Neural cell (in vitro differentiated cells): ENCODE results near the gene TTC31. TPM values are rescaled to one million over a fixed set of nuclear protein-coding genes. Genes with fewer than 3 reads are reported as not detected.
A peak's percentile ranks its signal among the peaks of the same experiment; 100 is the strongest.

ENCODE experiments used
- H2AFZ ChIP-seq: fragments of 200-600, 300-800 bp; sonication (generic), shearing (Covaris generic); 2 replicates; pipeline ENCODE4 v1.6.0; 2014; ENCODE audit warnings: low read depth, mild to moderate bottlenecking, antibody characterized with exemption, low read length, moderate library complexity
- H3F3A ChIP-seq: fragments of 200-600 bp; shearing (Covaris generic); 2 replicates; pipeline ENCODE4 v1.6.1; 2016; ENCODE audit warnings: mild to moderate bottlenecking, moderate library complexity, mixed read lengths, antibody characterized with exemption, low read length; ENCODE audit not compliant: insufficient read depth, poor library complexity, severe bottlenecking
- H3K27ac ChIP-seq: fragments of 200-600, 300-800 bp; sonication (generic), shearing (Covaris generic); 2 replicates; pipeline ENCODE4 v1.5.1; 2014; ENCODE audit warnings: mild to moderate bottlenecking, low read length, moderate library complexity
- H3K27me3 ChIP-seq: fragments of 300-800, 200-600 bp; sonication (generic), shearing (Covaris generic); 2 replicates; pipeline ENCODE4 v1.6.0; 2014; ENCODE audit warnings: mild to moderate bottlenecking, low read depth, low read length, moderate library complexity; ENCODE audit not compliant: insufficient read depth
- H3K36me3 ChIP-seq: fragments of 300-800, 200-600 bp; sonication (generic), shearing (Covaris generic); 2 replicates; pipeline ENCODE4 v1.5.1; 2014; ENCODE audit warnings: mild to moderate bottlenecking, antibody characterized with exemption, low read length, moderate library complexity; ENCODE audit not compliant: insufficient read depth
- H3K4me2 ChIP-seq: fragments of 300-800, 200-600 bp; sonication (generic), shearing (Covaris generic); 2 replicates; pipeline ENCODE4 v1.6.0; 2014; ENCODE audit warnings: mild to moderate bottlenecking, low read length
- H3K4me3 ChIP-seq: fragments of 300-800, 200-600 bp; sonication (generic), shearing (Covaris generic); 2 replicates; pipeline ENCODE4 v1.5.1; 2014; ENCODE audit warnings: mild to moderate bottlenecking, low read length, moderate library complexity
- H3K79me2 ChIP-seq: fragments of 200-600 bp; shearing (Covaris generic); replicated peaks from 2 replicates; pipeline ENCODE4 v1.6.0; 2014; ENCODE audit warnings: mild to moderate bottlenecking, low read length, moderate library complexity; ENCODE audit not compliant: insufficient read depth
- H3K9ac ChIP-seq: fragments of 300-800, 200-600 bp; sonication (generic), shearing (Covaris generic); 2 replicates; pipeline ENCODE4 v1.6.1; 2016; ENCODE audit warnings: mild to moderate bottlenecking, low read length, mixed read lengths
- H3K9me2 ChIP-seq: fragments of 200-600 bp; shearing (Covaris generic); 2 replicates; pipeline ENCODE4 v1.6.1; 2016; ENCODE audit warnings: mild to moderate bottlenecking, low read length, mixed read lengths; ENCODE audit not compliant: insufficient read depth
- H3K9me3 ChIP-seq: fragments of 200-600, 300-800 bp; sonication (generic), shearing (Covaris generic); 2 replicates; pipeline ENCODE4 v1.6.1; 2016; ENCODE audit warnings: mild to moderate bottlenecking, mixed run types, low read length, moderate library complexity, mixed read lengths
- H4K20me1 ChIP-seq: fragments of 200-600 bp; shearing (Covaris generic); 2 replicates; pipeline ENCODE4 v1.6.1; 2016; ENCODE audit warnings: mild to moderate bottlenecking, mixed run types; ENCODE audit not compliant: insufficient read depth
- EP300 ChIP-seq: fragments of 450-650 bp; conservative IDR thresholded peaks from 2 replicates; pipeline ENCODE4 v1.6.1; 2014; ENCODE audit warnings: antibody characterized with exemption, mild to moderate bottlenecking, moderate library complexity; ENCODE audit not compliant: poor library complexity, severe bottlenecking
- EZH2 ChIP-seq: fragments of 200-600, 300-800 bp; shearing (Covaris generic), sonication (generic); IDR thresholded peaks from 2 replicates; pipeline ENCODE4 v1.6.1; 2014; ENCODE audit warnings: antibody characterized with exemption, low read length, borderline replicate concordance, mild to moderate bottlenecking; ENCODE audit not compliant: insufficient read depth, poor library complexity, severe bottlenecking
- MXI1 ChIP-seq: fragments of 450-650 bp; conservative IDR thresholded peaks from 2 replicates; pipeline ENCODE4 v1.6.1; 2014; ENCODE audit warnings: antibody characterized with exemption, mild to moderate bottlenecking; ENCODE audit not compliant: poor library complexity, severe bottlenecking
- POLR2AphosphoS5 ChIP-seq: IDR thresholded peaks from 2 replicates; pipeline ENCODE4 v1.6.1; 2012
- RAD21 ChIP-seq: fragments of 450-650 bp; conservative IDR thresholded peaks from 2 replicates; pipeline ENCODE4 v1.6.1; 2014; ENCODE audit warnings: antibody characterized with exemption, mild to moderate bottlenecking, moderate library complexity
- REST ChIP-seq: IDR thresholded peaks from 2 replicates; pipeline ENCODE4 v1.6.1; 2012; ENCODE audit warnings: borderline replicate concordance
- SMC3 ChIP-seq: fragments of 450-650 bp; conservative IDR thresholded peaks from 2 replicates; pipeline ENCODE4 v1.6.1; 2014; ENCODE audit warnings: antibody characterized with exemption, mild to moderate bottlenecking, moderate library complexity; ENCODE audit not compliant: poor library complexity
- TAF1 ChIP-seq: IDR thresholded peaks from 2 replicates; pipeline ENCODE4 v1.6.1; 2012; ENCODE audit warnings: low read depth
- polyA plus RNA-seq: library from polyadenylated mRNA; depleted of rRNA; stranded (reverse); fragments of >200 nt; gene quantifications from 2 replicates; pipeline ENCODE4 v1.2.3, GENCODE V29; 2014
- TF ChIP-seq, protein P1 (sequence below): fragments of 450-650 bp; IDR thresholded peaks from 2 replicates; pipeline ENCODE4 v1.5.1; 2014; ENCODE audit warnings: antibody characterized with exemption, mild to moderate bottlenecking, moderate library complexity; ENCODE audit not compliant: poor library complexity, severe bottlenecking

Gene TTC31
- polyA plus RNA-seq, 1 donor from 2014 or later = 11.0 TPM

DNA sequence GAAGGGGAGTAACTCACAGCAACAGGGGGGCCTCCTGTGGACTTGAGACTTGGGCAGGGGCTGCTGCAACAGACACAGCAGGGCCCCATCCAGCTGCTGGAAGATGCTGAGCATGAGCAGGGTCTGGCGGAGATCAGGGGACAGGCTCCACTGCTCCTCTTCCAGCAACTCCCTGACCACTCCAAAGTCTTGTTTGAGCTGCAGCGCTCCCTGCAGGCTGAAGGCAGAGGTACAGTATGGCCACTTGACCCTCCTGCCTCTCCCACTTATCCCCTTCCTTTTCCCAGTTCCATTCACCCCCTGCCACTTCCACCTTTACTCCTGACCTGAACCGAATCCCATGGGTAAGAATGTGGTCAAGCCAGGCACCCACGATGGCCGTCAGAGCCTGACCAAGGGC lies 8.0 kb upstream of the TTC31 start:
- Histone ChIP-seq H3K4me3 (no peak overlapping the region), H2AFZ (no peak overlapping the region), H3K27me3 (no peaks in the 10 kb centered on the region), H3K36me3 (no peaks in the 10 kb centered on the region), H4K20me1 (no peaks in the 10 kb centered on the region), H3K9me2 (no peaks in the 10 kb centered on the region), H3K9ac (no peak overlapping the region), H3K79me2 (peaks cover 7% of the 10 kb centered on the region), H3K27ac (no peak overlapping the region), H3F3A (peaks cover 3% of the 10 kb centered on the region), H3K4me2 (no peak overlapping the region), H3K9me3 (no peaks in the 10 kb centered on the region)
- TF ChIP-seq POLR2AphosphoS5 = no peak
- TF ChIP-seq RAD21 = no peak
- no peak for TF ChIP-seq EZH2
- no peak for TF ChIP-seq REST
- no peak for TF ChIP-seq TAF1
- no peak for TF ChIP-seq SMC3
- TF ChIP-seq, protein P1, sequence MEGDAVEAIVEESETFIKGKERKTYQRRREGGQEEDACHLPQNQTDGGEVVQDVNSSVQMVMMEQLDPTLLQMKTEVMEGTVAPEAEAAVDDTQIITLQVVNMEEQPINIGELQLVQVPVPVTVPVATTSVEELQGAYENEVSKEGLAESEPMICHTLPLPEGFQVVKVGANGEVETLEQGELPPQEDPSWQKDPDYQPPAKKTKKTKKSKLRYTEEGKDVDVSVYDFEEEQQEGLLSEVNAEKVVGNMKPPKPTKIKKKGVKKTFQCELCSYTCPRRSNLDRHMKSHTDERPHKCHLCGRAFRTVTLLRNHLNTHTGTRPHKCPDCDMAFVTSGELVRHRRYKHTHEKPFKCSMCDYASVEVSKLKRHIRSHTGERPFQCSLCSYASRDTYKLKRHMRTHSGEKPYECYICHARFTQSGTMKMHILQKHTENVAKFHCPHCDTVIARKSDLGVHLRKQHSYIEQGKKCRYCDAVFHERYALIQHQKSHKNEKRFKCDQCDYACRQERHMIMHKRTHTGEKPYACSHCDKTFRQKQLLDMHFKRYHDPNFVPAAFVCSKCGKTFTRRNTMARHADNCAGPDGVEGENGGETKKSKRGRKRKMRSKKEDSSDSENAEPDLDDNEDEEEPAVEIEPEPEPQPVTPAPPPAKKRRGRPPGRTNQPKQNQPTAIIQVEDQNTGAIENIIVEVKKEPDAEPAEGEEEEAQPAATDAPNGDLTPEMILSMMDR = no peak
- no peak for TF ChIP-seq MXI1
- TF ChIP-seq EP300 = no peak

- H3K79me2 ChIP-seq = peaks cover 26% of the 10 kb centered on the region
- no peaks in the 10 kb centered on the region for H3K9me2 ChIP-seq
- H3K4me3 ChIP-seq = peak overlapping the region; percentile 100
- H2AFZ ChIP-seq = no peak overlapping the region
- H3K27me3 ChIP-seq = no peaks in the 10 kb centered on the region
- H3K36me3 ChIP-seq = peaks cover 3% of the 10 kb centered on the region
- peak overlapping the region; percentile 94 for H3K9ac ChIP-seq
- no peaks in the 10 kb centered on the region for H4K20me1 ChIP-seq
- peak overlapping the region; percentile 84 for H3K4me2 ChIP-seq
- no peaks in the 10 kb centered on the region for H3K9me3 ChIP-seq
- TF ChIP-seq POLR2AphosphoS5 = no peak
- peak overlapping the region; percentile 87 for H3K27ac ChIP-seq
- H3F3A ChIP-seq = no peaks in the 10 kb centered on the region
Observed at GRCh38 chr2:74481431-74481830, 1.4 kb upstream of the TTC31 start.
